GM21423 (cell line): ENCODE measurements around the gene ACAA2.

Source experiments
- ATAC-seq: cut with Tn5 transposase; IDR thresholded peaks from one replicate; pipeline ENCODE4 v1.9.1; 2021; ENCODE audit warnings: mild to moderate bottlenecking, moderate library complexity; ENCODE audit not compliant: unreplicated experiment

ACAA2 gene

DNA sequence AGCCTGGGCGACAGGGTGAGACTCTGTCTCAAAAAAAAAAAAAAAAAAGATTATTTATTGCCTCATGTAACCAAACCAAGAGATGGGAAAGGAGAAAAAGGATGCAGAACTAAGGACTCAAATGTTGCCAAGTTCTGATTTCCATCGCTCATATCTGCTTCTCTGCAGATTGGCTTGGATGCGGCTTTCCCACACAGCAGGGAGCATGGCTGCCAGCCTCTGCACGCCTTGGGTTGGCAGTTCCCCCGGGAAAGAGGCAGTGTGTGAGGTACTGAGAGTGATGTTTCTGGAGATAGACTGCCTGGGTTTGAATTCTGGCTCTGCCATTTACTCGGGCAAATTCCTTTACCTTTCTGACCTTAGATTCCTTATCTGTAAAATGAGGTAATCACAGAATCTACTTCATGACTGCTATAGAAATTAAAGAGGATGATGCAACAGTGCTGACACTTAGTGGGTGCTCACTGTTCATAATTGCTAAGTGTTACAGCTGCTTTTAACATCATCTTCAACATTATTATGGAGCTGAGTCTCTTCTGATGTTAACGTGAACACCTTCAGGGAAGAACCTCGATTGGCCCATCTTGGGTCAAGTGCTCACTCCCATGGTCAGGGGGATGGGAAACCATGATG is 68.8 kb downstream of the ACAA2 start:
- no peak for ATAC-seq

DNA sequence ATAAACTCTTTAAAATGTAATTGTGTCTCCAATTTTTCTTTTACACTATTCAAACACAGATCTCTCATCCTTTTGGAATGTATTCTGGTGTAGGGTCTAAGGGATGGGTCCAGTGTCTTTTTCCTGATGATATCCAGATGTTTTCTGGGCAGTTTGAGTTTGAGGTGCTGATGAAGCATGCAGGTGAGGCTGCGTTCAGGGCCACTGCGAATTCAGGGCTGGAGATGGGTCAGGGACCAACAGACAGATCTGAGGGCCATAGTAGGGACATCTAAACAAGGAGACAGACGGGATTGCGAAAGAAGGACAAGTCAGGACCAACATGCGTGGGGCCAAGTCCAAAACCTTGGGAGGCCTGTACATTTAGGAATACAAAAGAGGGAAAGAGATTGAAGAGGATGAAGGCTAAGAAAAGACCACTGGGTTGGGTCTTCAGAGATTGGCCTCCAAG is 70.2 kb downstream of the ACAA2 start:
- ATAC-seq = no peak

DNA sequence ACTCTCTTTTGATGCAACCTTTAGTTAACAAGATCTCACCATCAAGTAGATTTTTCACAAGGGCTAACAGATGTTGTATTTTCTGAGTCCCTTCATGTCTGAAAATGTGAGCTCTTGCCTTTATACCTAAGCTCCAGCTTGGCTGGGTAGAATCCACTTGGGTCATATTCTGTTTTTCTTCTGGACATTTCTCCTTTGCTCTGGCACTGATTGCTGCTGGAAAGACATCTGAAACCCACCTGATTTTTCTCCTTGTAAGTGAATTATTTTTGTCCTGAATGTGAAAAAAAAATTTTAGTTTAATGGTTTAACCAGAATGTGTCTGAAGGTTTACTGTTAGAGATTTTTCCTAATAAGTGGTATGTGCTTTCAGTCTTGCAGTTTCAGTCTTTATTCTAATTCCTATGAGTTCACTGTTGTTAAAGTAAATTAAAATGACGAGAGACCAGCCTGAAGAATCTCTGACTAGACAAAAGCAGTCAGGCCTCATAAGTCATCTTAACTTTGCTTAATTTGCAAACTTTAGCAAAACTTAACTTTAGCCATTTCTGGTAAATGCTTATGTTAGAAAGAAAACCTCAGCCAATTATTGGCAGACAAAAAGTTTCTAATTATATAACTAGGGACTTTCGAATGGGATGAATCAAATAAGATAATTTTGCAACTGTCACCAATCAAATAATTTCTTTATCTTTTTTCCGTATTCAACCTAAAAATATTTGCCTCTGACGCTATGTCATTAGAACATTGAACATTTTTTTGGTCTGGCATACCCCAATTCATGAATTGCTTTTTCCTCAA is 70.8 kb downstream of the ACAA2 start:
- no peak for ATAC-seq

GRCh38 chr18:49739275-49739674 is 74.1 kb downstream of the ACAA2 start:
- no peak for ATAC-seq

GRCh38 chr18:49738721-49739120 is 74.6 kb downstream of the ACAA2 start:
- no peak for ATAC-seq

- no peak for ATAC-seq
Observed at GRCh38 chr18:49734836-49735235, 78.5 kb downstream of the ACAA2 start.

DNA sequence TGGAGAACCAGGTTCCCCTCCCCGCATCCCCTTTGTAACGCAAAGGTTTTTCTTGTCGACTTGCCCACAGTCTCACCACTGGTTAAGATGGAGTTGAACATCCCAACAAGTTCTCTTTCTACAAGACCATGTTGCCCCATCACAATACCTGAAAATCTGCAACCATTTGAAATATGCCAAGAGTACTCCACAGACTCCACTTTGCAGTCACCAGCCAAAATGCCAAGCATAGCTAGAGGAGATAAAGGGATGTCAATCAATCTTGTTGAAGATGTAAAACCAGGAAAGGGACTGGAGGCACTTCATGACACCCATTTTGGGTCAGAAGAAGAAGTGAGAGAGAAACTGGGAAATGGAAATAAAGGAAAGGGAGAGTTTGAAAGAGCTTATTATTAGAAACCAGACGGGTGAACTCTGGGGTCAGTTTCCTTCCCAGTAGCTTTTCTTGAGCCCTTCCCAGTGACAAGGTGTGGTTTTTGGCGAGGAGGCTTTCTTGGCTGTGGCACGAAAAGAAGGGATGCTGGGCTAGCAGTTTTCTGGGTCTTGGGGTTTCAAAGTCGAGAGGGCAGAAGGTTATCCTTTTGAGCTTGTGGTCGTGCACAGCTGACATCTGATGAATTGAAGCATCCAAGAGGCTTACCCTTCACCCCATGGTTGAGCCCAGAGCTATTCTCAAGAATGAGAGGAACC is 79.3 kb downstream of the ACAA2 start:
- ATAC-seq = no peak

DNA sequence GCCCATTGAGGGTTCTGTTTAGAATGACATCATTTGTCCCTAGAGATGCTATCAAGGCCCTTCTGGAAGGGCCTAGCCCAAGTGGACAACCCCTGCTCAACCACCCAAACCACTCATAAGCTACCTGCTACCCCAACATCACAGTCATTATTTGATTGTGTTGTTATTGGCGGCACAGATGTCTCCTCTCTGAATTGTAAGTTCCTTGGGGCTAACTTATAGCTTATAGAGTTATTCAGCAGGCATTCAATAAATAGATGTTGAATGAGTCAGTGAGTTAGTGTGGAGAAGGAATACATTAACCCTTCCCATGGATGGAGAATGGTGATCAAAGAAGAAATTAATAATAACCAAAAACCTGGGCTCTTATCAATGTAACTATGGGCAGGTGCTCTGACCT is 80.0 kb downstream of the ACAA2 start:
- no peak for ATAC-seq
